Renal pelvis (tissue), 4 donors: ENCODE measurements around the gene PKP4. TPM values are rescaled to one million over a fixed set of nuclear protein-coding genes. Genes with fewer than 3 reads are reported as not detected.

Source experiments
- DNase-seq: peaks from one replicate; pipeline ENCODE4 v3.0.0-alpha.2; 2013
- polyA plus RNA-seq, 3 donors: library from polyadenylated mRNA; unstranded; fragments of 120-200 nt; gene quantifications; one replicate each; pipeline ENCODE4 v1.2.1, GENCODE V29; 2013; ENCODE audit not compliant: insufficient read length in 3 of 3

Gene PKP4
- polyA plus RNA-seq, 3 donors: 154 to 207 (median 191) TPM

GRCh38 chr2:158496986-158497385, 40.2 kb downstream of the PKP4 start:
- no peak for DNase-seq

GRCh38 chr2:158497486-158497885, 40.7 kb downstream of the PKP4 start:
- DNase-seq: no peak

GRCh38 chr2:158498043-158498748, 41.4 kb downstream of the PKP4 start:
- no peak for DNase-seq

- DNase-seq: no peak
These were observed 42.0 kb downstream of the PKP4 start for GRCh38 chr2:158498749-158499136.

GRCh38 chr2:158499383-158499782, 42.6 kb downstream of the PKP4 start:
- DNase-seq: no peak

GRCh38 chr2:158500333-158500732, 43.6 kb downstream of the PKP4 start:
- DNase-seq: no peak

- DNase-seq: no peak
These were observed 44.5 kb downstream of the PKP4 start for GRCh38 chr2:158501301-158501700.

- DNase-seq: no peak
These were observed 46.2 kb downstream of the PKP4 start for GRCh38 chr2:158502974-158503373.

GRCh38 chr2:158504088-158504487, 47.3 kb downstream of the PKP4 start:
- no peak for DNase-seq

- DNase-seq: no peak
These were observed 48.7 kb downstream of the PKP4 start for GRCh38 chr2:158505448-158505934.

- DNase-seq: no peak
These were observed 50.4 kb downstream of the PKP4 start for GRCh38 chr2:158507141-158507540.

GRCh38 chr2:158507679-158508078, 50.9 kb downstream of the PKP4 start:
- no peak for DNase-seq

GRCh38 chr2:158509928-158510797, 53.4 kb downstream of the PKP4 start:
- DNase-seq: no peak

- DNase-seq: no peak
These were observed 54.1 kb downstream of the PKP4 start for GRCh38 chr2:158510887-158511286.

- no peak for DNase-seq
These were observed 55.0 kb downstream of the PKP4 start for GRCh38 chr2:158511706-158512105.

- no peak for DNase-seq
These were observed 55.6 kb downstream of the PKP4 start for GRCh38 chr2:158512323-158512722.

GRCh38 chr2:158513841-158514240, 57.1 kb downstream of the PKP4 start:
- DNase-seq: no peak

GRCh38 chr2:158518084-158518483, 61.3 kb downstream of the PKP4 start:
- no peak for DNase-seq

- no peak for DNase-seq
These were observed 62.7 kb downstream of the PKP4 start for GRCh38 chr2:158519481-158519880.

GRCh38 chr2:158529379-158530259, 72.9 kb downstream of the PKP4 start:
- no peak for DNase-seq

- DNase-seq: no peak
These were observed 74.1 kb downstream of the PKP4 start for GRCh38 chr2:158530829-158531228.

- no peak for DNase-seq
These were observed 76.3 kb downstream of the PKP4 start for GRCh38 chr2:158533009-158533408.
